ENCODE measurements around the gene RERE.

The RERE gene

DNA sequence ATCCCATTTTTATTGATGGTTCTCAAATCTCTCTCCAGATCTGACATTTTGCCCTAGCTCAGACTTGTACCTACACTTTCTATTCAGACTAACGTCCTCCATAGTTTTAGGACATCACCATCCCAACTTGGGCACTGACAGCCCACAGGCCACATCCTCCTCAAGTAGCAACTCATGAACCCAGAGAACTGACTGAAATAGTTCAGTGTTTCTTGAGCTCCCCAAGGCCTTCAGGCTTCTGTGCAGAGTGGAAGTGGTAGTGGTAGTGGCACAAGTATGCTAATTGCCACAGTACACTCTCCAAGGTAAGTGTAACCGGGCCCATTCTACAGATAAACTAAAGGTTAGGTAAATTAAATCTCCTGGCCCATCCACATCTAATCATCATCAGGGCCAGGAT, 387.0 kb downstream of the RERE start:
- DNase-seq (ENCODE audit: extremely low read depth, low read depth) = no peak
- TF ChIP-seq, protein P1, sequence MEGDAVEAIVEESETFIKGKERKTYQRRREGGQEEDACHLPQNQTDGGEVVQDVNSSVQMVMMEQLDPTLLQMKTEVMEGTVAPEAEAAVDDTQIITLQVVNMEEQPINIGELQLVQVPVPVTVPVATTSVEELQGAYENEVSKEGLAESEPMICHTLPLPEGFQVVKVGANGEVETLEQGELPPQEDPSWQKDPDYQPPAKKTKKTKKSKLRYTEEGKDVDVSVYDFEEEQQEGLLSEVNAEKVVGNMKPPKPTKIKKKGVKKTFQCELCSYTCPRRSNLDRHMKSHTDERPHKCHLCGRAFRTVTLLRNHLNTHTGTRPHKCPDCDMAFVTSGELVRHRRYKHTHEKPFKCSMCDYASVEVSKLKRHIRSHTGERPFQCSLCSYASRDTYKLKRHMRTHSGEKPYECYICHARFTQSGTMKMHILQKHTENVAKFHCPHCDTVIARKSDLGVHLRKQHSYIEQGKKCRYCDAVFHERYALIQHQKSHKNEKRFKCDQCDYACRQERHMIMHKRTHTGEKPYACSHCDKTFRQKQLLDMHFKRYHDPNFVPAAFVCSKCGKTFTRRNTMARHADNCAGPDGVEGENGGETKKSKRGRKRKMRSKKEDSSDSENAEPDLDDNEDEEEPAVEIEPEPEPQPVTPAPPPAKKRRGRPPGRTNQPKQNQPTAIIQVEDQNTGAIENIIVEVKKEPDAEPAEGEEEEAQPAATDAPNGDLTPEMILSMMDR (IDR thresholded peaks at IDR 0.05; ENCODE audit: low read depth, low read length) = no peak

- TF ChIP-seq, protein P1 (IDR thresholded peaks at IDR 0.05; ENCODE audit: low read depth, low read length) = no peak
- DNase-seq (ENCODE audit: extremely low read depth, low read depth) = no peak
These were observed 387.8 kb downstream of the RERE start for GRCh38 chr1:8429549-8430110.

DNA sequence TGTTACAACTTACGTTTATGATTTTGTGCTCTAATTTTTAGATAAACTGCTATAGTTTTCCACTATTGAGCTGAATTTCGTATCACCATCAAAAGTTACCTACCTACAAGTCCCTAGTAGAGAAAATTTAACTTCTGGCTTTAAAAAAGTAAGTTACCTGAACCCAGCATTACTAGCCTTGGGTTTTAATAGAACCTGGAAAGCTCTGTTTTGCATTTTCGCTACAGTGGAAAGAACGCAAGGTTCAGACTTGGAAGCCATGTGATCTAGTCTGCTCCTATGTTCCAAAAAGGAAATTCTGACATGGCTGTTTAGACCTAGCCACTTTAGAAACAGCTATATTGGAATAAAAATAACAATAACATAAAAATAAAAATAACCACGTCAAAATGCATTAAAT, 389.0 kb downstream of the RERE start:
- TF ChIP-seq, protein P1 (IDR thresholded peaks at IDR 0.05; ENCODE audit: low read depth, low read length) = no peak
- DNase-seq (ENCODE audit: extremely low read depth, low read depth) = no peak

GRCh38 chr1:8427986-8428385, 389.5 kb downstream of the RERE start:
- DNase-seq (ENCODE audit: extremely low read depth, low read depth) = no peak
- TF ChIP-seq, protein P1 (IDR thresholded peaks at IDR 0.05; ENCODE audit: low read depth, low read length) = no peak

- TF ChIP-seq, protein P1 (IDR thresholded peaks at IDR 0.05; ENCODE audit: low read depth, low read length) = no peak
- DNase-seq (ENCODE audit: extremely low read depth, low read depth) = no peak
These were observed 389.9 kb downstream of the RERE start for GRCh38 chr1:8427493-8427892.

GRCh38 chr1:8426996-8427395, 390.4 kb downstream of the RERE start:
- TF ChIP-seq, protein P1 (IDR thresholded peaks at IDR 0.05; ENCODE audit: low read depth, low read length) = no peak

GRCh38 chr1:8425781-8426161, 391.7 kb downstream of the RERE start:
- no peak for DNase-seq (ENCODE audit: extremely low read depth, low read depth)
- TF ChIP-seq, protein P1 (IDR thresholded peaks at IDR 0.05; ENCODE audit: low read depth, low read length) = no peak

More at GRCh38 chr1:8426996-8427395, 390.4 kb downstream of the RERE start:
- no peak for DNase-seq (ENCODE audit: extremely low read depth, low read depth)
